Liver (tissue), 1 donor: ENCODE results near the gene BCKDHB.

Source experiments
- TF ChIP-seq, protein P1 (sequence below): IDR thresholded peaks from 2 replicates; pipeline ENCODE4 v1.6.1; 2016; ENCODE audit warnings: antibody characterized with exemption
- TF ChIP-seq, protein P2 (sequence below): IDR thresholded peaks from 2 replicates; pipeline ENCODE4 v1.6.1; 2016; ENCODE audit warnings: antibody characterized with exemption

DNA sequence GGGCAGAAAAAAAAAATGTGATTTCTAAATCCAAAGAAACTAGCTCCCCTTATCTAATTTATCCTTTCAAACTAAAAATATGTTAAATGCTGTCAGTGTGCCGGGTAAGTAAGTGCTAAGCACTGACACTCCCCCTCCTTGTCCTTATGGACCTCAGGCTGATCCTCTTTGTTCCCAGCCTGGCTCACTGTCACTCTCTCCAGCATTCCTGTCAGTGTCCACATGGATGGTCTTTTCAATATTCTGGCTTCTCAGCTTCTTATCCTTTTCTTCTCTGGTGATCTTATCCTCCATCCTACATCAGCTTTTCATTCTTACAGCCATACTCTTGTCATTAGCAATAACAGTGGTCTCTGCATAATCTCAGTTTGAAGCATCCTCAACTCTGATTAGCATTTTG, 55.0 kb downstream of the BCKDHB start:
- TF ChIP-seq, protein P1, sequence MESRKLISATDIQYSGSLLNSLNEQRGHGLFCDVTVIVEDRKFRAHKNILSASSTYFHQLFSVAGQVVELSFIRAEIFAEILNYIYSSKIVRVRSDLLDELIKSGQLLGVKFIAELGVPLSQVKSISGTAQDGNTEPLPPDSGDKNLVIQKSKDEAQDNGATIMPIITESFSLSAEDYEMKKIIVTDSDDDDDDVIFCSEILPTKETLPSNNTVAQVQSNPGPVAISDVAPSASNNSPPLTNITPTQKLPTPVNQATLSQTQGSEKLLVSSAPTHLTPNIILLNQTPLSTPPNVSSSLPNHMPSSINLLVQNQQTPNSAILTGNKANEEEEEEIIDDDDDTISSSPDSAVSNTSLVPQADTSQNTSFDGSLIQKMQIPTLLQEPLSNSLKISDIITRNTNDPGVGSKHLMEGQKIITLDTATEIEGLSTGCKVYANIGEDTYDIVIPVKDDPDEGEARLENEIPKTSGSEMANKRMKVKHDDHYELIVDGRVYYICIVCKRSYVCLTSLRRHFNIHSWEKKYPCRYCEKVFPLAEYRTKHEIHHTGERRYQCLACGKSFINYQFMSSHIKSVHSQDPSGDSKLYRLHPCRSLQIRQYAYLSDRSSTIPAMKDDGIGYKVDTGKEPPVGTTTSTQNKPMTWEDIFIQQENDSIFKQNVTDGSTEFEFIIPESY, result no peak
- TF ChIP-seq, protein P2, sequence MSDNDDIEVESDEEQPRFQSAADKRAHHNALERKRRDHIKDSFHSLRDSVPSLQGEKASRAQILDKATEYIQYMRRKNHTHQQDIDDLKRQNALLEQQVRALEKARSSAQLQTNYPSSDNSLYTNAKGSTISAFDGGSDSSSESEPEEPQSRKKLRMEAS, result no peak
